HG03460 (cell line): ENCODE measurements around the gene KRT12.

Source experiments
- ATAC-seq: cut with Tn5 transposase; IDR thresholded peaks from one replicate; pipeline ENCODE4 v1.9.1; 2021; ENCODE audit not compliant: unreplicated experiment

KRT12 gene

DNA sequence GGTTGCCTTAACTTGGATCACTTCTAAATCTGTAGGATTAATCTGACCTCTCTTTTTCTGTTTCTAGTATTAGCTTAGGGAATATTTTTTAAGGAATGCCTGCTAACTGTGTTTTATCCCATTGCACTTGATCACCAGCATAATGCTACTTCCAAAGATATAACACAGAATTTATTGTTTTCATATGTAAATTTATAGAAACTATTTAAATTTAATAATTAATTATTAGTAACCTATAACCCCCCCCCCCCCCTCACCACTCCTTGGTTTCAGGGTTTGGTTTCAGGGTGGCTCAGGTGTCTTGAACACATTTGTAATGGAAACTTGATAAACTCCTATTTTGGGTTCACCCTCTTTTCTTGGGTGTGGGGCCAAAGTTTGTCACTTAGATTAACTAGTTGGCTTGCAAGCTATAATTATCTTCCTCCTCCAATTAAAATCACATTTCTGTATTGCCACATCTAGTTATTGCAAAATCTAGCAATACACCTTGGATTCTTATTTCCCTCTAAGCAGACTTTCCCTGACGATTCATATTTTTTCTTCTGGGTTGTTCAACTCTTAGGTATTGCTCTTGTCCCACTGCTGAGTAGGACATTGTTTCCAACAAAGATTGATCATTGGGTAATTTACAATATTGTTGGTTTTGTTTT lies 18.3 kb downstream of the KRT12 start:
- no peak for ATAC-seq

DNA sequence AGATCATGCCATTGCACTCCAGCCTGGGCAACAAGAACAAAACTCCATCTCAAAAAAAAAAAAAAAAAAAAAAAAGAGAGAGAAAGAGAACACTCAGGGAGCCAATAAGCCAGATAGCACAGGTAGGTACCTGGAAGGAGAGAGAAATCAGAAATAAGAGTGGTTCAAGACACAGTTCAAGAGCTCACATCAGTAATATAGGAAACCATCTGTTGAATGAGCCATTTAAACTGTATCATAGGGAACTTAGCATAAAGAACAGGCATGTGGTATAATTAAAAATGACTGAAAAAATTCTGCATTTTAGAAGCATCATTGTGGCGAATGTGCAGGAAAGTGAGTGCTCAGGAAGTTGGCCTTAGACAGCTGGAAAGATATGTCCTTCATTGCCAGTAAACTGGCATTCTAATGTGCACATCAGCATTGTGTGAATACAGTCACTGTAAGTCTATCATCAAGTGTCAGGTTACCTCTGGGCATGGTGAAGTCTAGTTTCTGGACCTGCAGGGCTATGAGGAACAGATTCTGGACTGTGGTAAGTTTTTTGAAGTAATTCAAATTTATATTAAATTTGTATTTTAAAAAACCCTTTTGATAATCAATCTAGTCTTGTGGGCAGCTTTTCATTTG lies 20.4 kb downstream of the KRT12 start:
- no peak for ATAC-seq

DNA sequence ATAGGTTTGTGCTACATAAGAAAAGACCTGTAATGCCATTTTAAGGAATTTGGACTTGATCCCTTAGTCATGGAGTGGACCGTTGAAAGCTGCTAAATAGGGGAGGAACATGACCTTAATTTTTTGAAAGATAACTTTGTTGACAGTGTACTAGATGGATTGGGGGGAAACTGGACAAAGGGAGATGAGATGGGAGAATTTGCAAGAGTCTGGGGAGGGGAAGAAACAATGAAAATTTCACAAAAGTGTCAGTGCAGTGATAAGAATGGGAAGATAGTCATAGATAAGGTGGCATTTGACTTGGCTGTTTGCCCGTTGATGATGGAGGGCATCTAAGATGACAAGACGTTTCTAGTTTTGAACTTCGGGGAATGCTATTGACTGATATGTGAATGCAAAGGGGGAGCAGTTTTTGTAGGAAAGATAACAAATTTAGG lies 22.3 kb downstream of the KRT12 start:
- no peak for ATAC-seq

DNA sequence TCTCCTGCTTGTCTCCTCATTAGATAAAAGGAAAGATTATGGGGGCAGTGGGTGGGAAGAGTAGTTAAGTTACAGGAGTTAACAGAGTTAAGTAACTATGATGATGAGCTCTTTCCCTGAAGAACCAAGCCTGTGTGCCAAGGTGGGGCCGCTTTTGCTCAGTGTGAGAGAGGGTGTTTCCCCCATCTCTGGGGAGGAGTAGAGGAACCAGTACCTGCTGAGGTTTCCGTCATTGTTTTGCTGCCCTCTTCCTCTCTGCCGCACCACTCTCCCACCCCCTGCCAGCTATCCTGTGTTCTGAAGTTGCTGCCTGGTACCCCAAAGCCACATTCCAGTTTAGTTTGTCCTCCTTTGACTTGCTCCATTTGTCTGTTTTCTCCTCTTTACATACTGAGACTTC lies 23.8 kb downstream of the KRT12 start:
- ATAC-seq: no peak

DNA sequence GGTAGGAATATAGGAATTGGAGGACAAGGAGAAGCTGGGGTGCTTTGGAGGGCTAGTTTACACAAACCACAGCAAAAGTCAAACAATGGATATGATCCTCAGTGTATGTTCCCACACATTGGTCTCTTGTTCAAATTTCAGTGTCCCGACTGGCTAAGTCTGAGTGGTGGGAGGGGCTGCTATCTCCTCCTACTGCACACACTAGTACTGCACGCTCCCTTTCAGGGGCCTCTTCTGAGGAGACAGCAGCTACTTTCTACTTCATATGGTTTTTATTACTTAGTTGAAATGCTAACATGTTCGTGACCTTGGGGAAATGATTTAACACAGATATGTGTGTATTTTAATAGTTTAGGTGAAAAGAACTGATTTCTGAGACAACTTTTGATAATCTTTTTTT lies 25.8 kb downstream of the KRT12 start:
- no peak for ATAC-seq

DNA sequence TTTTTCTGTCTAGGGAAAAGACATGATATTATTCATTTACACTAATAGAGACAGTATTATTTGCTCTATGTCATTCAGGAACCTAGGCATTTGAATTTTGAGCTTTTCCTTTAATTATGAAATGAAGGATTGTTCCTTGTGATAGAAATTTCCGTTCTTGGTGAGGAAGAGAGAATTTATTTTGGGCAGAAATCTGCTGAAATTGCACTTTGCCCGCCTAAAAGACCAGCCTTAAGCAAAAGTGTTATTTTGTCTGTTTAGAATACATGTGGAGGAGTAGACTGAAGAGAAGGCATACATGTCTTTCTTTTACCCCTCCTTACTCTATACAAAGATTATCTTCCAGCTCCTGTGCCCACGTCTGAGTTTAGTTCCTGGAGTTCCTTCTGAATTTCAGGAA lies 27.8 kb downstream of the KRT12 start:
- no peak for ATAC-seq

DNA sequence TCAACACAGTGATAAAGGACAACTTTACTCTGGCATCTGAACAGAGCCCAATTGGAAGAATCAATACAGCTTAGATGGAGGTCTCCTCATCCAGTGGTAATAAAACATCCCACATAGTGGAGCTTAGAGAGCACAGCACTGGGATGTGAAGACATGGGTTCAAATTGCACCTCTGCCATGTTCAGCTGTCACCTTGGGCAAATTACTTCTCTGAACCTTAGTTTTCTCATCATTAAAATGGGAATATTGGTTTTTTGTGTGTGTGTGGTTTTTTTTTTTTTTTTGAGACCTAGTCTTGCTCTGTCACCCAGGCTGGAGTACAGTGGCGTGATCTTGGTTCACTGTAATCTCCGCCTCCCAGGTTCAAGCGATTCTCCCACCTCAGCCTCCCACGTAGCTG lies 31.0 kb downstream of the KRT12 start:
- no peak for ATAC-seq

DNA sequence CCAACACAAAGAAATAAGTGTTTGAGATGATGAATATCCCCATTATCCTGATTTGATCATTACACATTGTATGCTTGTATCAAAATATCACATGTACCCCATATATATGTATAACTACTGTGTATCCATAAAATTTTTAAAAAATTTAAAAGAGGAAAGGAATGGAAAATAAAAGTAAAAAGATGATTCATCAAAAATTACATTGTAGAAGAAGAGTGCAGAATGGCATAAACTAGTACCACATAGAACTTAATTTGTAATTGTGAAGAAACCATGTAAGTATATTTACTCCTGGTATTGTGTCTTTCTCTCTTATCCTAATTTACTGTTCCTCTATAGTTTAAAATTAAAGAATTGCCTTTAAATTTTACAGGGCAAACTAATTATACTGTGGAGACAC lies 33.1 kb downstream of the KRT12 start:
- no peak for ATAC-seq

DNA sequence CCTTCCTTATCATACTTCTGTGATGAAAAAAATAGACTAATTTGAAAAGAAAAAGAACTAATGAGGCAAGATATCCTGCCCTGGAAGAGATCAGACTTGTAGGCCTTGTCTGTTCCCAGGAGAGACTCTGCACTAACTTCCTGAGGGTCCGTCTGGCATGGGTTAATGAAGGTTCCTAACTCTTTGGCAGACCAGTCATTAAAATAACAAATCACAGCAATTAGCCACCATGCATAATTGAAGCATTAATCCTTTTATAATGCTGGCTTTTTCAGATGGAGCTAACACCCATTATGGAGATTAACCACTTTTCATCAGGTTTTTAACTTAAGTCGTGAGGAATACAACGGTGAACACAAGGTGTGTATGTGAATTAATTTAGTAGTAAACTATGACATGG lies 34.2 kb downstream of the KRT12 start:
- ATAC-seq: no peak

DNA sequence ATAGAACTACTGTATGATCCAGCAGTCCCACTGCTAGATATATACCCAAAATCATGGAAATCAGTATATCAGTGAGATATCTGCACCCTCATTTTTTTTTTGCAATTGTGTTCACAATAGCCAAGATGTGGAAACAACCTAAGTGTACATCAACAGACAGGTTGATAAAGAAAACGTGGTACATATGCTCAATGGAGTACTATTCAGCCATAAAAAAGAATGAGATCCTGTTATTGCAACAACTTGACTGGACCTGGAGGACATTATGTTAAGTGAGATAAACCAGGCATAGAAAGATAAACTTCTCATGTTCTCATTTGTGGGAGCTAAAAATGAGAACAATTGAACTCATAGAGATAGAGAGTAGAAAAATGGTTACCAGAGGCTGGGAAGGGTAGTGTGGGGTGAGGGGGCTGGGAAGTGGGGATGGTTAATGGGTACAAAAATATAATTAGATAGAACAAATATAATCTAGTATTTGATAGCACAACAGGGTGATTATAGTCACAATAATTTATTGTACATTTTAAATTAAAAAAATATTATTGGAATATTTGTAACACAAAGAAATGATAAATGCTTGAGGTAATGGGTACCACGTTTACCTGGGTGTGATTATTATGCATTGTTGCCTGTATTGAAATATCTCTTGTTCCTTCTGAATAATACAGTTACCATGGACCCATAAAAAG lies 36.8 kb downstream of the KRT12 start:
- no peak for ATAC-seq

DNA sequence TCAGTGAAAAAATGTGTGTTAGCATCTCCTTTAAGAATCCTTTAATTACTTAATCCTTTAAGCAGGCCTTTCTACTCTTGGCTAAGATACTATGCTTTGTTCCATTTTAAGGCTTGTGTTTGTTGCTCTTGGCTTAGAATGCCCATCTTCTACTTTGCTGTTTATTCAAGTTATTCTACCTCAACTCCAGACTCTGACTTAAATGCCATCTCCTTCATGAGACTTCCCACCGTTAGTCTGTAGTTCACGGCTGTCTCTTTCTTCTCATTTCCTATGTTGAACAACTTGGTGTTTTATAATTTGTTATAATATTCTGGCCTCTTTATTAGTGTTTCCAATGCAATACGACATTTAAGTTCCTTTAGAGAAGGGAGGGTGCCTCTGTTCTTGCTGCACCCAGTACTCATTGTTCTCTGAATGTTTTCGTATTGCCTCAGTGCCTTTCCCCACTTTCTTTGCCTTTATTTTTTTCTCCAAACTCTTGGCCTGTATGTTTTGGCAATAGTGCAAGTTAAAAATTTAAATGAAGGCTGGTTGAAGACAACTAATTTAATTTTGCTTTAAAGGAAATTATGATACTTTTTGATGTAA lies 38.5 kb downstream of the KRT12 start:
- no peak for ATAC-seq

DNA sequence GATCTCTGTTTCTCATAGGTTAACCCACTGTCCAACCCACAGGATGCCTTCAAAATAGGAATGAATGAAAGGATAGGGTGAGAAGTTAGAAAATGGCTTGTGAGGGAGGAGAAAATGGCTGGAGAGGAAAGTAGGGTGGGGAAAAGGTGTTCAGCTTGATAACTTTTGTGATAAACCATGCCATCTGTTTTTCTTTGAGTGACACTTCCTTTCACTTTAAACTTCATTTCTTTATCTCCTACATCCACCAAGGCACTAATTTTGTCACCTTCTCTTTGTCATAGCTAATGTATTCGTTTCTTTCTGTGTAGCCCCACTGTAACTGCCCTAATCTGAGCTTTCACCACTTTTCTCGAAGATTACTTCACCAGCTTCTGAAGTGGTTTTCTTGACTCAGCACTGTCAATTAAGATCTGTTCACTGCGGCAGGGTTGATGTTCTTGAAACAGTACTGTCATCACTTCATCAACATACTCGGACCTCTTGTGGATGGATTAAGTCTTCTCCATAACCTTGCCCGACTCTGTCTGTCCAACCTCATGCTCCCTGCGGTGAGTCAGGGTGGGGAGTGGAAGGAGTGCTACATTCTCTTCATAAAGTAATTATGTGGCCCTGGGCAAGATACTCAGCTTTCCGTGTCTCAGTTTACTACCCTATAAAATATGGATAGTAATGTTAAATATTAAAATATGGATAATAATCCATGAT lies 39.1 kb downstream of the KRT12 start:
- ATAC-seq: no peak

DNA sequence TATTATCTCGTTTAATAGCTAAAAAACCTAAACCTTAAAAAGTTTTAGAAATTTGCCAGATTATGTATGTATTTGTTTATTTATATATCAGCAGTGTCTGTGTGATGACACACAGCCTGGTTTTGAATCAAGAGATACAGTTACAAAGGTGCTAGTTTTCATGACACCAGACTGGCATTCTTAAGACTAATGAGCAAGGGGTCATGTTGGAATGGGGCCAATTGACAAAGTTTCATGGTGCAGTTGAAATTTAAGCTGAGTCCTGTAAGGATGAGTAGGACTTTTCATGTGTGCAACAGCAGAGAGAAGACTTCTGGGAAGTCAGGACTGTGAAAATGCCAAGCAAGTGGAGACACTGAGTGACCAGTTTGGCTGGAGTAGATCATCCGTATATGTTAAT lies 41.4 kb downstream of the KRT12 start:
- no peak for ATAC-seq

DNA sequence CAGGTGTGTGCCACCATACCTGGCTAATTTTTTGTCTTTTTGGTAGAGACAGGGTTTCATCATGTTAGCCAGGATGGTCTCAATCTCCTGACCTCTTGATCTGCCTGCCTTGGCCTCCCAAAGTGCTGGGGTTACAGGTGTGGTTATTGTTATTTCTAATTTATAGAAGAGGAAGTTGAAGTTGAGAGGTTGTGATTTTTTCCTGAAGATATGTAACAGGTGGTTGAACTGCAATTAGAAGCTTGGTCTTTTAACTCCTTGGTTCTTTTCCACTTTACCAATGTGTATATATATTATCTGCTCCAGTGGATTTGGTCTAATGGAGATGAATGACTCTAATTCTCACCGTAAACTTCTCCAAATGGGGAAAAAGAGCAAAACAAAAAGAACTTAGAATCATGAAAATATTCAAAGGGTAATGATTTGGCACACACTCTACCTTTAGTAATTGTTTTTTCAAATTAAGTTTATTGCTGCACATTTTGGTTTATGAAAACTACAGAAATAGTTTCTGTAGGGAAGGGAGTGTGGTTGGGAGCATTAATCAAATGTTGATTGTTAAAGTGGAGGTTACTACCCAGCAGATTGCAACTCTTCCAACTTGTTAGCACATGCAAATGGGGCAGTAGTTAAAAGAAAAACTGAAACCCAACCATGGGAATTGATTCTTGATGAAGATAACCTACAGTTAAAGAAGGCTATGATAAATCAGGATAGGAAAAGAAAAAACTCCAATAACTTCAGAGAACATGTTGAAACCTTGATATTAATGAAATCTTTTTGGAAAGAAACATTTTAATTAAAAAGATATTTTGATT lies 42.8 kb downstream of the KRT12 start:
- ATAC-seq: no peak

DNA sequence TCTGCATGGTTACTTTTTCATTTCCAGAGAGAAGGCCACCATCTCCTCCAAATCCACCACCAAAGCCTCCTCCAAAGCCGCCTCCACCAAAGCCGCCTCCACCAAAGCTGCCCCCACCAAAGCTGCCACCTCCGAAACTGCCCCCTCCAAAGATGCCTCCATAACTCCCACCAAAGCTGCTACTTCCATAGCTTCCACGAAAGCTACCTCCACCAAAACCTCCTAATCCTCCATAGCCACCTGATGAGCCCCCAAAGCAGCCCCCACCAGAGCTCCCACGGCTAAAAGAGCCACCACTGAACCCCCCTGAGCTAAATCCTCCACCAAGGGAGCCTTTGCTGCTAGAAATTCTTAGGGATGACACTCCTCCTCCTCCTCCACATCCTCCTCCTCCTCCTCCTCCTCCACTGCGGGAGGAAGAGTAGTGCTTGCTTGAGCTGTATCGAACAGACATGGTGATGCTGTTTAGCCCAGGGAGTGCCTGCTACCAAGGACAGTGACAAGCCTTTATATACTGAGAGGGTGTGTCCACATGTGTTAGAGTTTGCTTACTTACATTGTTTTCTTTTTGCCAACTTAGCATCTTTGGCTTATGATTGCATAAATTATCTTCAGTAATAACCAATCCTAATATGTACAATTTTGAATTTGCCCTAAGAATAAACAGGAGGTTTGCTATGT lies 44.8 kb downstream of the KRT12 start, which contains the start of gene KRT10:
KRT10 (minus strand) TSS at position 483 of the 681 bp plus-strand sequence; CDS start at position 454, 29 bp downstream.
- no peak for ATAC-seq

DNA sequence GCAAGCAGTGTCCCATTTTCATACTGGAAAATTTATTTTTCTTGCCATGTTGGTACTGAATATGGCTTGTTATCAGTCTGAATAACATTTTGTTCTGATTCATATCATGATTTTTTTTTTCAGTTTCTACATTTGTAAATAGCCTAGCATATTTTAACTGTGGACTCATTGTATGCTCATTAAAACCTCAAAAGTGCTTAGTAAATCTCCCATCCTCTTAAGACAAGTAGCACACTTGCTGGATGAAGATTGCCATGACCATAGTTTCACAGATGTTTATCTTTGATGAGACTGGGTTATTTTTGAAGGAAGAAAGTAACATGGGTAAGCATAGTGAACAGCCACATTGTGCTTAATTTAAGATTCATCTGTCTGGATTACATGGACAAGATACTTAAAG lies 45.5 kb downstream of the KRT12 start:
- ATAC-seq: no peak

DNA sequence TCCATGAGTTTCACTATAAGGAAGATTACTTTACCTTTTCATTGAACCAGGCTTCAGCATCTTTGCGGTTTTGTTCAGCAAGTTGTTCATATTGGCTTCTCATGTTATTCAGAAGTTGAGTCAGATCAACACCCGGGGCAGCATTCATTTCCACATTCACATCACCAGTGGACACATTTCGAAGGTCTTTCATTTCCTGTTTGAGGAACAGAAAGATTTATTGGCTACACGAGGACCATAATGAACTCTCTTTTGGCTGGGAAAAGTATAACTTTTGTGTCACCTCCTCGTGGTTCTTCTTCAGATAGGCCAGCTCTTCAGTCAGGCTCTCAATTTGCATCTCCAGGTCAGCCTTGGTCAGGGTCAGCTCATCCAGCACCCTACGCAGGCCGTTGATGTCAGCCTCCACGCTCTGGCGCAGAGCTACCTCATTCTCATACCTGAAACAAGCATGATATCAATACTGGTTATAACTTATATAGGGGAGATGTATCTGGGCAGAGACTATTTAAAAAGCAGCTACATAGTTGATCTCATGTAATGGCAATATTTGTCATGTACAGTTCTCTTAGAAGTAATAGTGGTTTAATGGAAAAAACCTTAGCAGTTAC lies 46.7 kb downstream of the KRT12 start:
- ATAC-seq: no peak

DNA sequence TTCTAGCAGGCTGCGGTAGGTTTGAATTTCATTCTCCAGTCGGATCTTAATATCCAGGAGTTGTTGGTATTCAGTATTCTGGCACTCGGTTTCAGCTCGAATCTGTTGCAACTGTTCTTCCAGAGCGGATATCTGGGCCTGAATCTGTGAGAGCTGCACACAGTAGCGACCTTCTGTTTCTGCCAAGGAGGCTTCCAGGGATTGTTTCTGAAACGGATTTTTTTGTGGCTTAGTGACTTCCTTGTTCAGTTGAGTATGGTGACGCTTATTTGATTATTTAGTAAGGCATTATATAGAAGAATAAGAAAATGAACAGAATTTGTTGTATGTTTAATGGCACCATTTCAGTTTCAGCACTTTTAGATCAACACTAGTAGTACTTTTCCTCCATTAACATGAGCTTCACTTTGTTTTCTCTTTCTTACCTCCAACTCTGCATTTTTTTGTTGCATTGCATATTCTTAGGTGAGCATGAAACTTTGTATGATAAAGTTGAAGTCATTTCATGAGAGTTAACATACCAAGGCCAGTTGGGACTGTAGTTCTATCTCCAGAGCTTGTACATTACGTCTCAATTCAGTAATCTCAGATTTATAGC lies 47.4 kb downstream of the KRT12 start:
- no peak for ATAC-seq
